GM12878 (cell line): Measurements from ENCODE around the gene CASP3. TPM values are rescaled to one million over a fixed set of nuclear protein-coding genes. Genes with fewer than 3 reads are reported as not detected.

Experiments
- ATAC-seq: fragments of 200-7000 bp; cut with Tn5 transposase; 3 replicates; pipeline ENCODE4 v1.9.1; 2020; ENCODE audit warnings: mild to moderate bottlenecking, moderate library complexity
- BruUV-seq: library from RNA; stranded (reverse); fragments of 400-500 nt; replicated peaks from 2 replicates; lab custom pipeline; 2021; lab: Mats Ljungman, UMichigan
- CTCF ChIA-PET: fragments of 300-600 bp; sonication (Branson Sonifier 250); formaldehyde crosslinking; extraction: SDS; loops from one replicate; lab custom pipeline; 2021; ENCODE audit warnings: inconsistent platforms; lab: Yijun Ruan, JAX
- POLR2A ChIA-PET: fragments of 350-600 bp; formaldehyde crosslinking; extraction: SDS; loops from one replicate; lab custom pipeline; 2021; ENCODE audit warnings: inconsistent platforms; lab: Charles Lee
- RAD21 ChIA-PET: fragments of 300-600 bp; sonication (Branson Sonifier 250); formaldehyde crosslinking; loops from one replicate; lab custom pipeline; 2023; ENCODE audit warnings: antibody characterized with exemption; ENCODE audit not compliant: unreplicated experiment; lab: Charles Lee
- SMC1A ChIA-PET: fragments of 300-600 bp; sonication (Branson Sonifier 250); formaldehyde crosslinking; loops from one replicate; lab custom pipeline; 2023; ENCODE audit not compliant: unreplicated experiment, uncharacterized antibody; lab: Charles Lee
- DNase-seq: peaks from one replicate; pipeline ENCODE4 v3.0.0-alpha.2; 2011; ENCODE audit warnings: low read depth, low spot score
- FAIRE-seq: peaks from 3 replicates; lab custom pipeline; 2011; peaks lifted over from hg19 to GRCh38; lab: Jason Lieb, UNC
- H2AFZ ChIP-seq: 2 replicates; pipeline ENCODE4 v1.6.0; 2011; ENCODE audit warnings: low read depth, low read length, control low read depth; ENCODE audit not compliant: control insufficient read depth
- H3K27ac ChIP-seq: 2 replicates; pipeline ENCODE4 v1.5.1; 2011; ENCODE audit warnings: control low read depth; ENCODE audit not compliant: control insufficient read depth, insufficient read depth
- H3K27me3 ChIP-seq, 2 experiments: replicated peaks in 1 of 2; 2 replicates each; pipeline versions ENCODE4 v1.6.0 to v1.6.1; 2011; ENCODE audit warnings: low read length in 1 of 2; ENCODE audit not compliant: control insufficient read depth in 2 of 2, insufficient read depth in 2 of 2
- H3K36me3 ChIP-seq, 2 experiments: 2 replicates each; pipeline ENCODE4 v1.5.1; 2011; ENCODE audit warnings: low read length in 1 of 2; ENCODE audit not compliant: control insufficient read depth in 2 of 2, insufficient read depth in 2 of 2
- H3K4me1 ChIP-seq: 2 replicates; pipeline ENCODE4 v1.6.1; 2011; ENCODE audit warnings: mild to moderate bottlenecking, low read length, moderate library complexity, mixed read lengths; ENCODE audit not compliant: control insufficient read depth, insufficient read depth
- H3K4me2 ChIP-seq: 2 replicates; pipeline ENCODE4 v1.6.0; 2011; ENCODE audit warnings: control low read depth; ENCODE audit not compliant: control insufficient read depth, insufficient read depth
- H3K4me3 ChIP-seq: fragments of 200-600 bp; sonication (generic); 2 replicates; pipeline ENCODE4 v1.5.1; 2016
- H3K79me2 ChIP-seq: 2 replicates; pipeline ENCODE4 v1.6.0; 2011; ENCODE audit warnings: low read length; ENCODE audit not compliant: control insufficient read depth, insufficient read depth
- H3K9ac ChIP-seq: 2 replicates; pipeline ENCODE4 v1.8.0; 2011; ENCODE audit warnings: low read length, control low read depth, mixed read lengths; ENCODE audit not compliant: control insufficient read depth, insufficient read depth
- H3K9me3 ChIP-seq: replicated peaks from 3 replicates; pipeline ENCODE4 v1.5.1; 2011; ENCODE audit warnings: mild to moderate bottlenecking, low read length; ENCODE audit not compliant: control insufficient read depth, insufficient read depth
- H4K20me1 ChIP-seq: 2 replicates; pipeline ENCODE4 v1.6.0; 2011; ENCODE audit not compliant: control insufficient read depth, insufficient read depth
- CBX5 ChIP-seq: sonication (generic); IDR thresholded peaks from 2 replicates; pipeline ENCODE4 v1.6.1; 2016; ENCODE audit warnings: low read depth, moderate library complexity, mild to moderate bottlenecking, inconsistent platforms
- ESRRA ChIP-seq: IDR thresholded peaks from 2 replicates; pipeline ENCODE4 v1.6.1; 2012; ENCODE audit warnings: mild to moderate bottlenecking, low read length, improper control_type of control experiment
- EZH2 ChIP-seq: IDR thresholded peaks from 2 replicates; pipeline ENCODE4 v1.6.1; 2012; ENCODE audit warnings: low read depth, mild to moderate bottlenecking, control low read depth, inconsistent platforms, low read length, borderline replicate concordance; ENCODE audit not compliant: control insufficient read depth
- IRF4 ChIP-seq: IDR thresholded peaks from 2 replicates; pipeline ENCODE4 v1.6.1; 2011; ENCODE audit warnings: low read depth, low read length
- KLF5 ChIP-seq: fragments of 450-650 bp; IDR thresholded peaks from 2 replicates; pipeline ENCODE4 v1.6.1; 2014; ENCODE audit warnings: mild to moderate bottlenecking; ENCODE audit not compliant: partially characterized antibody
- RAD51 ChIP-seq: fragments of 450-650 bp; IDR thresholded peaks from 2 replicates; pipeline ENCODE4 v1.6.1; 2016; ENCODE audit warnings: moderate library complexity, mild to moderate bottlenecking, inconsistent platforms
- SMC3 ChIP-seq: IDR thresholded peaks from 2 replicates; pipeline ENCODE4 v1.6.1; 2011; ENCODE audit warnings: low read length, improper control_type of control experiment, borderline replicate concordance
- USF2 ChIP-seq: IDR thresholded peaks from 2 replicates; pipeline ENCODE4 v1.6.1; 2011; ENCODE audit warnings: low read depth, low read length, improper control_type of control experiment, borderline replicate concordance
- ZZZ3 ChIP-seq: IDR thresholded peaks from 2 replicates; pipeline ENCODE4 v1.6.1; 2011; ENCODE audit warnings: low read depth; ENCODE audit not compliant: control insufficient read depth, insufficient read length
- WGBS: methylation state at CpG from one replicate; pipeline ENCODE4 v1.1.6; 2016; ENCODE audit warnings: low lambda C conversion rate; ENCODE audit not compliant: insufficient replicate concordance, insufficient coverage; ENCODE audit errors: missing lambda C conversion rate; 5-methylcytosine and 5-hydroxymethylcytosine counted together
- in situ Hi-C: fragments of 300-500 bp; cut with MboI; formaldehyde crosslinking; loops from 9 replicates; pipeline ENCODE4 v1.14.3; 2018; ENCODE audit warnings: mixed read lengths
- intact Hi-C: fragments of 100-400 bp; cut with micrococcal nuclease; formaldehyde crosslinking; loops from one replicate; pipeline ENCODE4 v1.14.2; 2022; ENCODE audit not compliant: unreplicated experiment
- polyA plus RNA-seq, 11 experiments: library from polyadenylated mRNA; depleted of rRNA in 4 of 11; unstranded in 6 of 11; stranded (reverse) in 5 of 11; fragments of >200 nt; fragmentation: Nextera tagmentation in 4 of 11; fragmentation: Illumina TruSeq in 1 of 11; extraction: Ambion mirVana in 4 of 11; extraction: Trizol in 1 of 11; gene quantifications; 1 replicate in 1 of 11; 2 replicates in 10 of 11; pipeline versions ENCODE4 v1.2.1 to v1.2.3, GENCODE V29; 2011 to 2016; ENCODE audit warnings: inconsistent platforms in 2 of 11, missing spikeins in 2 of 11, low read depth in 1 of 11
- total RNA-seq, 4 experiments: library from RNA; depleted of rRNA in 3 of 4; stranded (reverse); fragments of >200 nt in 3 of 4; fragmentation: Illumina TruSeq in 1 of 4; extraction: Trizol in 1 of 4; gene quantifications; 2 replicates each; pipeline versions ENCODE4 v1.2.1 to v1.2.3, GENCODE V29; 2013 to 2021

Gene CASP3
- total and polyA plus RNA-seq, 10 of the 15 experiments (the other 5 are each of a cell fraction or from before 2014, with no cell fraction given): 50.0 to 194 (median 74.4) TPM

- intact Hi-C loops (no loop called here), in situ Hi-C loops (no loop called here)
- ChIA-PET CTCF (no interaction called here), POLR2A (no interaction called here), RAD21 (no interaction called here), SMC1A (no interaction called here)
- FAIRE-seq (no peak), ATAC-seq (no peak), DNase-seq (no peak)
- no peak overlapping the region for H3K4me3 ChIP-seq
- BruUV-seq: no TSS peak
- H3K9me3 ChIP-seq: no peaks in the 10 kb centered on the region
- H3K27ac ChIP-seq: no peak overlapping the region
- H3K4me2 ChIP-seq: no peak overlapping the region
- no peak overlapping the region for H3K9ac ChIP-seq
- no peaks in the 10 kb centered on the region for H3K79me2 ChIP-seq
- TF ChIP-seq CBX5 (no peak), IRF4 (no peak), EZH2 (no peak), USF2 (no peak), KLF5 (no peak), ZZZ3 (no peak)
- no peaks in the 10 kb centered on the region for H3K4me1 ChIP-seq
- WGBS: 95% methylated on average over 9 of the region's 9 CpGs
- H3K36me3 ChIP-seq: no peaks in the 10 kb centered on the region
- no peaks in the 10 kb centered on the region for H4K20me1 ChIP-seq
- H3K27me3 ChIP-seq: no peaks in the 10 kb centered on the region
- no peak overlapping the region for H2AFZ ChIP-seq
These were observed 31.5 kb upstream of the CASP3 start for GRCh38 chr4:184680698-184681097.

- 96% methylated on average over 3 of the region's 3 CpGs for WGBS
- no peak for ATAC-seq
- no peak for FAIRE-seq
- Histone ChIP-seq H3K4me3 (no peak overlapping the region), H3K27ac (no peak overlapping the region), H3K9me3 (no peaks in the 10 kb centered on the region), H3K36me3 (peaks cover 0 to 10% of the 10 kb centered on the region in 2 experiments; a peak in 2 of 4 replicates), H4K20me1 (no peaks in the 10 kb centered on the region), H3K9ac (no peak overlapping the region), H3K79me2 (no peaks in the 10 kb centered on the region), H3K4me1 (no peaks in the 10 kb centered on the region), H2AFZ (no peak overlapping the region), H3K27me3 (no peaks in the 10 kb centered on the region), H3K4me2 (no peak overlapping the region)
- ChIA-PET POLR2A (interaction anchor here (0.6 kb wide), 1 partner anchor 410 kb away, joined by 3 read pairs; no protein-coding TSS in a partner anchor), CTCF (no interaction called here), RAD21 (no interaction called here), SMC1A (no interaction called here)
- no peak for DNase-seq
- in situ Hi-C loops: no loop called here
- TF ChIP-seq SMC3: no peak
- no peak for TF ChIP-seq RAD51
- no peak for TF ChIP-seq ESRRA
- intact Hi-C loops: no loop called here
- BruUV-seq: no TSS peak
These were observed 26.7 kb upstream of the CASP3 start for GRCh38 chr4:184675821-184676492.
